HCT116 (cell line): ENCODE results near the gene SYNGAP1.

Experiments used
- CEBPB ChIP-seq: IDR thresholded peaks from 2 replicates; pipeline ENCODE4 v1.6.1; 2012; ENCODE audit warnings: low read depth
- EZH2 ChIP-seq: fragments of 200-600 bp; sonication (generic); IDR thresholded peaks from 2 replicates; pipeline ENCODE4 v1.6.1; 2017; ENCODE audit warnings: antibody characterized with exemption, mixed run types
- EZH2phosphoT487 ChIP-seq: fragments of 200-600 bp; IDR thresholded peaks from 2 replicates; pipeline ENCODE4 v1.6.1; 2018; ENCODE audit warnings: antibody characterized with exemption, borderline replicate concordance
- JUND ChIP-seq: IDR thresholded peaks from 2 replicates; pipeline ENCODE4 v1.6.1; 2012
- MAX ChIP-seq: IDR thresholded peaks from 2 replicates; pipeline ENCODE4 v1.6.1; 2012
- POLR2A ChIP-seq: IDR thresholded peaks from 2 replicates; pipeline ENCODE4 v1.7.0; 2011; ENCODE audit warnings: borderline replicate concordance; ENCODE audit not compliant: insufficient read depth, insufficient read length; ENCODE audit errors: extremely low read depth
- POLR2AphosphoS5 ChIP-seq: IDR thresholded peaks from 2 replicates; pipeline ENCODE4 v1.6.1; 2011; ENCODE audit warnings: mild to moderate bottlenecking, low read depth, low read length, moderate library complexity
- RAD21 ChIP-seq: IDR thresholded peaks from 2 replicates; pipeline ENCODE4 v1.6.1; 2012; ENCODE audit warnings: low read depth, mild to moderate bottlenecking
- SIN3A ChIP-seq: IDR thresholded peaks from 2 replicates; pipeline ENCODE4 v1.6.1; 2012; ENCODE audit warnings: low read depth
- SRF ChIP-seq: IDR thresholded peaks from 2 replicates; pipeline ENCODE4 v1.6.1; 2012; ENCODE audit warnings: low read depth
- ZBTB33 ChIP-seq: IDR thresholded peaks from 2 replicates; pipeline ENCODE4 v1.6.1; 2011; ENCODE audit warnings: mild to moderate bottlenecking, low read length, moderate library complexity; ENCODE audit not compliant: insufficient replicate concordance; ENCODE audit errors: extremely low read depth
- TF ChIP-seq, protein P1 (sequence below), 3 experiments: fragments of 200-600 bp in 1 of 3; sonication (generic) in 1 of 3; IDR thresholded peaks in 2 of 3; conservative IDR thresholded peaks in 1 of 3; 2 replicates each; pipeline ENCODE4 v1.5.1; 2012 to 2017; ENCODE audit warnings: low read depth in 2 of 3, low read length in 2 of 3, antibody characterized with exemption in 1 of 3, borderline replicate concordance in 1 of 3, control low read depth in 1 of 3, mild to moderate bottlenecking in 1 of 3, mixed read lengths in 1 of 3, mixed run types in 1 of 3, moderate library complexity in 1 of 3; ENCODE audit not compliant: insufficient read depth in 1 of 3
- TF ChIP-seq, protein P2 (sequence below): IDR thresholded peaks from 2 replicates; pipeline ENCODE4 v1.6.1; 2012

- TF ChIP-seq, protein P1, sequence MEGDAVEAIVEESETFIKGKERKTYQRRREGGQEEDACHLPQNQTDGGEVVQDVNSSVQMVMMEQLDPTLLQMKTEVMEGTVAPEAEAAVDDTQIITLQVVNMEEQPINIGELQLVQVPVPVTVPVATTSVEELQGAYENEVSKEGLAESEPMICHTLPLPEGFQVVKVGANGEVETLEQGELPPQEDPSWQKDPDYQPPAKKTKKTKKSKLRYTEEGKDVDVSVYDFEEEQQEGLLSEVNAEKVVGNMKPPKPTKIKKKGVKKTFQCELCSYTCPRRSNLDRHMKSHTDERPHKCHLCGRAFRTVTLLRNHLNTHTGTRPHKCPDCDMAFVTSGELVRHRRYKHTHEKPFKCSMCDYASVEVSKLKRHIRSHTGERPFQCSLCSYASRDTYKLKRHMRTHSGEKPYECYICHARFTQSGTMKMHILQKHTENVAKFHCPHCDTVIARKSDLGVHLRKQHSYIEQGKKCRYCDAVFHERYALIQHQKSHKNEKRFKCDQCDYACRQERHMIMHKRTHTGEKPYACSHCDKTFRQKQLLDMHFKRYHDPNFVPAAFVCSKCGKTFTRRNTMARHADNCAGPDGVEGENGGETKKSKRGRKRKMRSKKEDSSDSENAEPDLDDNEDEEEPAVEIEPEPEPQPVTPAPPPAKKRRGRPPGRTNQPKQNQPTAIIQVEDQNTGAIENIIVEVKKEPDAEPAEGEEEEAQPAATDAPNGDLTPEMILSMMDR (IDR thresholded peaks at IDR 0.05 in 2 of 3, conservative IDR thresholded peaks at IDR 0.05 in 1 of 3; ENCODE audit: borderline replicate concordance in 1 of 3, insufficient read depth in 1 of 3, low read depth in 2 of 3, low read length in 2 of 3) = no peak
- no peak for TF ChIP-seq MAX
- TF ChIP-seq SIN3A = no peak
- TF ChIP-seq POLR2A = no peak
- TF ChIP-seq EZH2 = no peak
- TF ChIP-seq POLR2AphosphoS5 = no peak
- TF ChIP-seq CEBPB = no peak
- TF ChIP-seq ZBTB33 = no peak
- no peak for TF ChIP-seq RAD21
- TF ChIP-seq JUND = no peak
- TF ChIP-seq, protein P2, sequence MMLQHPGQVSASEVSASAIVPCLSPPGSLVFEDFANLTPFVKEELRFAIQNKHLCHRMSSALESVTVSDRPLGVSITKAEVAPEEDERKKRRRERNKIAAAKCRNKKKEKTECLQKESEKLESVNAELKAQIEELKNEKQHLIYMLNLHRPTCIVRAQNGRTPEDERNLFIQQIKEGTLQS = no peak
- no peak for TF ChIP-seq SRF
- no peak for TF ChIP-seq EZH2phosphoT487
Observed at GRCh38 chr6:33428966-33429749, 9.3 kb downstream of the SYNGAP1 start.
